Fibroblast of villous mesenchyme (primary cell): ENCODE measurements around the gene GPR89A. TPM values are rescaled to one million over a fixed set of nuclear protein-coding genes. Genes with fewer than 3 reads are reported as not detected.

ENCODE experiments used
- DNase-seq: peaks from one replicate; pipeline ENCODE4 v3.0.0-alpha.2; 2010; ENCODE audit warnings: low read depth
- H3K4me3 ChIP-seq: 2 replicates; pipeline ENCODE4 v1.5.1; 2011; ENCODE audit warnings: low read depth, mild to moderate bottlenecking, low read length
- CTCF ChIP-seq: IDR thresholded peaks from 2 replicates; pipeline ENCODE4 v1.5.1; 2012; ENCODE audit warnings: low read depth, mild to moderate bottlenecking, low read length; ENCODE audit not compliant: insufficient read depth
- total RNA-seq: library from RNA; depleted of rRNA; stranded (reverse); fragments of >200 nt; gene quantifications from 2 replicates; pipeline ENCODE4 v1.2.3, GENCODE V29; 2012

The GPR89A gene
- total RNA-seq, 1 donor: 38.4 TPM

- no peak for DNase-seq
- TF ChIP-seq CTCF: no peak
- no peak overlapping the region for H3K4me3 ChIP-seq
Observed at GRCh38 chr1:145705622-145706021, 97.8 kb downstream of the GPR89A start.

- no peak overlapping the region for H3K4me3 ChIP-seq
- DNase-seq: no peak
- TF ChIP-seq CTCF: no peak
Observed at GRCh38 chr1:145706086-145706664, 98.4 kb downstream of the GPR89A start.

- no peak for DNase-seq
- no peak for TF ChIP-seq CTCF
- no peak within 1 kb of the TSS for H3K4me3 ChIP-seq
Observed at GRCh38 chr1:145707183-145707867, 99.5 kb downstream of the GPR89A start, which contains the start of gene PDZK1. Gene PDZK1, minus strand, starts transcription at chr1:145707368. Its CDS starts 19,347 bp downstream, at chr1:145688021.

- no peak for TF ChIP-seq CTCF
- H3K4me3 ChIP-seq: no peak overlapping the region
- no peak for DNase-seq
Observed at GRCh38 chr1:145708063-145708462, 100.3 kb downstream of the GPR89A start.

- DNase-seq: no peak
- no peak for TF ChIP-seq CTCF
- no peak overlapping the region for H3K4me3 ChIP-seq
Observed at GRCh38 chr1:145710291-145711027, 102.7 kb downstream of the GPR89A start.

- DNase-seq: no peak
- TF ChIP-seq CTCF: no peak
- no peak overlapping the region for H3K4me3 ChIP-seq
Observed at GRCh38 chr1:145711213-145711651, 103.4 kb downstream of the GPR89A start.
